ENCODE measurements around the gene EFTUD2.

The EFTUD2 gene

DNA sequence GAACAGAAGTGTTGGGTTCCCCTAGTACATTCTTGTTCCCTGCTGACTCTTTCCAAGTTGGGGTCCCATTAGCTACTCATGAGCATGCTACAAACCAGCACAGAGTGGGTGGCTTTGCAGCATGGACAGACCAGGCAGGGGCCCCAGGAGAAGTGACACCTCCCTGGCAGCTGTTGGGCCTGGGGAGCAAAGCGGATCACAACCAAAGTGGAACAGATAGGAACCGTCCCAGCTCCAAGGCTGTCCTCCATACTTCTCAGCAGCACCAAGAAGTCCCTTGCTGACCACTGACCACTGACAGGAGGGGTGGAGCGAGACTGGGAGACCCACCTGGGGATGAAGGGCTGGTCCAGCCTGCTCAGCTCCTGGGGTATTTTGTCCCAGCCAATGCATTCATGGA, 28.5 kb upstream of the EFTUD2 start:
- H3K4me1 ChIP-seq (ENCODE audit: control insufficient read depth, insufficient read depth, low read length): no peaks in the 10 kb centered on the region; the same call in 1 of the 2 replicates
- H3K4me3 ChIP-seq (ENCODE audit: low read depth, low read length): no peak overlapping the region
- TF ChIP-seq ZNF184 (tag by site-specific recombination; IDR thresholded peaks at IDR 0.05) (no peak), REPIN1 (tag by site-specific recombination; IDR thresholded peaks at IDR 0.05; ENCODE audit: low read depth) (no peak), BCL11A (tag by site-specific recombination; IDR thresholded peaks at IDR 0.05; ENCODE audit: low read depth) (no peak), ZNF768 (tag by site-specific recombination; IDR thresholded peaks at IDR 0.05) (no peak), ZNF350 (tag by site-specific recombination; IDR thresholded peaks at IDR 0.05) (no peak), ZNF140 (tag by site-specific recombination; IDR thresholded peaks at IDR 0.05) (no peak), TCF7L2 (IDR thresholded peaks at IDR 0.05; ENCODE audit: borderline replicate concordance, low read depth, low read length) (no peak), ZNF792 (tag by site-specific recombination; IDR thresholded peaks at IDR 0.05) (no peak)
- TF ChIP-seq, protein P1, sequence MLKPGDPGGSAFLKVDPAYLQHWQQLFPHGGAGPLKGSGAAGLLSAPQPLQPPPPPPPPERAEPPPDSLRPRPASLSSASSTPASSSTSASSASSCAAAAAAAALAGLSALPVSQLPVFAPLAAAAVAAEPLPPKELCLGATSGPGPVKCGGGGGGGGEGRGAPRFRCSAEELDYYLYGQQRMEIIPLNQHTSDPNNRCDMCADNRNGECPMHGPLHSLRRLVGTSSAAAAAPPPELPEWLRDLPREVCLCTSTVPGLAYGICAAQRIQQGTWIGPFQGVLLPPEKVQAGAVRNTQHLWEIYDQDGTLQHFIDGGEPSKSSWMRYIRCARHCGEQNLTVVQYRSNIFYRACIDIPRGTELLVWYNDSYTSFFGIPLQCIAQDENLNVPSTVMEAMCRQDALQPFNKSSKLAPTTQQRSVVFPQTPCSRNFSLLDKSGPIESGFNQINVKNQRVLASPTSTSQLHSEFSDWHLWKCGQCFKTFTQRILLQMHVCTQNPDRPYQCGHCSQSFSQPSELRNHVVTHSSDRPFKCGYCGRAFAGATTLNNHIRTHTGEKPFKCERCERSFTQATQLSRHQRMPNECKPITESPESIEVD (tag by site-specific recombination; IDR thresholded peaks at IDR 0.05): no peak
- ChIA-PET POLR2A (interaction anchor here (1.3 kb wide), 1 partner anchor 124 kb away, joined by 4 read pairs; the partner anchor contains the start of gene DCAKD), CTCF (interaction anchor here (0.9 to 3.2 kb wide), 3 partner anchors 8 to 94 kb away, joined by 4 to 20 read pairs (median 8); no protein-coding TSS in a partner anchor)
- no peaks in the 10 kb centered on the region for H3K9me3 ChIP-seq (ENCODE audit: control insufficient read depth, insufficient read depth, low read depth, low read length)
- peaks cover 50 to 74% of the 10 kb centered on the region in 2 experiments for H3K36me3 ChIP-seq (ENCODE audit: control insufficient read depth in 2 of 2, insufficient read depth in 1 of 2, low read length in 2 of 2)
- no peak overlapping the region for H3K27ac ChIP-seq (ENCODE audit: extremely low read depth, low read depth, low read length)

DNA sequence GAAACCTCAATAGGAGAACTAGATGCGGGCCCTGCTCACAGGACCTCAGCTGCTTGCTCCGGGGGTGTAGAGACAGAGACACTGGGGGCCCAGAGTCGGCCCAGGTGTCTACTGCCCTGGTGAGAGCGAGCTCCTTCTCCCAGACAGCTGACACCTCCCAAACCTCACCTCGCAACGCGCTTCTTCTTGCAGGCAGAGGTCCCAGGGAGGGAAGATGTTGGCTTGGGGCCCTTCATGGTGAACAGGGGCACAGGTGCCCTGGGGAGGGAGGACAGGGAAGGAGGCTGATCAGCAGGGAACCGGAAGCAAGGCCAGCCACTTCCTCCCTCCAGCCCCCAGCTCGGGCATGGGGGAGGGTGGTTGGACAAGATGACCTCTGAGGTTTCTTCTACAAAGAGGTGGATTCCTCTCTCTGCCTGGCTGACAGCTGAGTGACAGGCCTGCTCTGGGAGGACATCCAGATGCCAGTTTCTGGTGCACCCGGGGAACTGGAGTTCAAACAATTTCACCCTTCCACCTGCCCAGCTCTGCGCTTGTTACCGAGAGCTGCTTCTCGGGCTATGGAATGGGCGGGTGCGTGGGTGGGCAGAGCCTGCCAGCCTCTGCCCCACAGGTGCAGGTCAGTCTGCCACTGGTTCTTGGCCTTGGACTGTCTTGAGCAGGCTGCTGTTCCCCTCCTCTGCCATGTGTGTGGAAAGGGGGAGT, 27.7 kb upstream of the EFTUD2 start:
- Histone ChIP-seq H3K4me3 (ENCODE audit: low read depth, low read length) (no peak overlapping the region), H3K9me3 (ENCODE audit: control insufficient read depth, insufficient read depth, low read depth, low read length) (no peaks in the 10 kb centered on the region), H3K36me3 (ENCODE audit: control insufficient read depth in 2 of 2, insufficient read depth in 1 of 2, low read length in 2 of 2) (peaks cover 46 to 67% of the 10 kb centered on the region in 2 experiments), H3K27ac (ENCODE audit: extremely low read depth, low read depth, low read length) (no peak overlapping the region), H3K4me1 (ENCODE audit: control insufficient read depth, insufficient read depth, low read length) (no peaks in the 10 kb centered on the region; the same call in 1 of the 2 replicates)
- CTCF ChIA-PET: interaction anchor here (0.7 to 3.2 kb wide), 5 partner anchors 7 to 679 kb away, joined by 3 to 20 read pairs (median 5); no protein-coding TSS in a partner anchor
- TF ChIP-seq, protein P2, sequence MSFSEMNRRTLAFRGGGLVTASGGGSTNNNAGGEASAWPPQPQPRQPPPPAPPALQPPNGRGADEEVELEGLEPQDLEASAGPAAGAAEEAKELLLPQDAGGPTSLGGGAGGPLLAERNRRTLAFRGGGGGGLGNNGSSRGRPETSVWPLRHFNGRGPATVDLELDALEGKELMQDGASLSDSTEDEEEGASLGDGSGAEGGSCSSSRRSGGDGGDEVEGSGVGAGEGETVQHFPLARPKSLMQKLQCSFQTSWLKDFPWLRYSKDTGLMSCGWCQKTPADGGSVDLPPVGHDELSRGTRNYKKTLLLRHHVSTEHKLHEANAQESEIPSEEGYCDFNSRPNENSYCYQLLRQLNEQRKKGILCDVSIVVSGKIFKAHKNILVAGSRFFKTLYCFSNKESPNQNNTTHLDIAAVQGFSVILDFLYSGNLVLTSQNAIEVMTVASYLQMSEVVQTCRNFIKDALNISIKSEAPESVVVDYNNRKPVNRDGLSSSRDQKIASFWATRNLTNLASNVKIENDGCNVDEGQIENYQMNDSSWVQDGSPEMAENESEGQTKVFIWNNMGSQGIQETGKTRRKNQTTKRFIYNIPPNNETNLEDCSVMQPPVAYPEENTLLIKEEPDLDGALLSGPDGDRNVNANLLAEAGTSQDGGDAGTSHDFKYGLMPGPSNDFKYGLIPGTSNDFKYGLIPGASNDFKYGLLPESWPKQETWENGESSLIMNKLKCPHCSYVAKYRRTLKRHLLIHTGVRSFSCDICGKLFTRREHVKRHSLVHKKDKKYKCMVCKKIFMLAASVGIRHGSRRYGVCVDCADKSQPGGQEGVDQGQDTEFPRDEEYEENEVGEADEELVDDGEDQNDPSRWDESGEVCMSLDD (tag by site-specific recombination; IDR thresholded peaks at IDR 0.05): no peak
- TF ChIP-seq, protein P3, sequence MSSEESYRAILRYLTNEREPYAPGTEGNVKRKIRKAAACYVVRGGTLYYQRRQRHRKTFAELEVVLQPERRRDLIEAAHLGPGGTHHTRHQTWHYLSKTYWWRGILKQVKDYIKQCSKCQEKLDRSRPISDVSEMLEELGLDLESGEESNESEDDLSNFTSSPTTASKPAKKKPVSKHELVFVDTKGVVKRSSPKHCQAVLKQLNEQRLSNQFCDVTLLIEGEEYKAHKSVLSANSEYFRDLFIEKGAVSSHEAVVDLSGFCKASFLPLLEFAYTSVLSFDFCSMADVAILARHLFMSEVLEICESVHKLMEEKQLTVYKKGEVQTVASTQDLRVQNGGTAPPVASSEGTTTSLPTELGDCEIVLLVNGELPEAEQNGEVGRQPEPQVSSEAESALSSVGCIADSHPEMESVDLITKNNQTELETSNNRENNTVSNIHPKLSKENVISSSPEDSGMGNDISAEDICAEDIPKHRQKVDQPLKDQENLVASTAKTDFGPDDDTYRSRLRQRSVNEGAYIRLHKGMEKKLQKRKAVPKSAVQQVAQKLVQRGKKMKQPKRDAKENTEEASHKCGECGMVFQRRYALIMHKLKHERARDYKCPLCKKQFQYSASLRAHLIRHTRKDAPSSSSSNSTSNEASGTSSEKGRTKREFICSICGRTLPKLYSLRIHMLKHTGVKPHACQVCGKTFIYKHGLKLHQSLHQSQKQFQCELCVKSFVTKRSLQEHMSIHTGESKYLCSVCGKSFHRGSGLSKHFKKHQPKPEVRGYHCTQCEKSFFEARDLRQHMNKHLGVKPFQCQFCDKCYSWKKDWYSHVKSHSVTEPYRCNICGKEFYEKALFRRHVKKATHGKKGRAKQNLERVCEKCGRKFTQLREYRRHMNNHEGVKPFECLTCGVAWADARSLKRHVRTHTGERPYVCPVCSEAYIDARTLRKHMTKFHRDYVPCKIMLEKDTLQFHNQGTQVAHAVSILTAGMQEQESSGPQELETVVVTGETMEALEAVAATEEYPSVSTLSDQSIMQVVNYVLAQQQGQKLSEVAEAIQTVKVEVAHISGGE (tag by site-specific recombination; conservative IDR thresholded peaks at IDR 0.05; ENCODE audit: low read depth): no peak
- 0 out of 2 replicates have a peak, but pooled peaks have one; percentile 4 for TF ChIP-seq SP2 (tag by site-specific recombination; IDR thresholded peaks at IDR 0.05)
- POLR2A ChIA-PET: interaction anchor here (0.7 to 1.9 kb wide), 4 partner anchors 15 to 125 kb away, joined by 3 to 4 read pairs (median 4); partner anchors contain the start of gene DCAKD

All from HEK293 (cell line).